ENCODE data around the gene RARS1. TPM values are rescaled to one million over a fixed set of nuclear protein-coding genes. Genes with fewer than 3 reads are reported as not detected.

RARS1 gene
- polyA plus RNA-seq, 5 donors: 64.8 to 90.8 (median 73.5) TPM

GRCh38 chr5:168552146-168552545, 65.9 kb downstream of the RARS1 start:
- no peak for DNase-seq

DNA sequence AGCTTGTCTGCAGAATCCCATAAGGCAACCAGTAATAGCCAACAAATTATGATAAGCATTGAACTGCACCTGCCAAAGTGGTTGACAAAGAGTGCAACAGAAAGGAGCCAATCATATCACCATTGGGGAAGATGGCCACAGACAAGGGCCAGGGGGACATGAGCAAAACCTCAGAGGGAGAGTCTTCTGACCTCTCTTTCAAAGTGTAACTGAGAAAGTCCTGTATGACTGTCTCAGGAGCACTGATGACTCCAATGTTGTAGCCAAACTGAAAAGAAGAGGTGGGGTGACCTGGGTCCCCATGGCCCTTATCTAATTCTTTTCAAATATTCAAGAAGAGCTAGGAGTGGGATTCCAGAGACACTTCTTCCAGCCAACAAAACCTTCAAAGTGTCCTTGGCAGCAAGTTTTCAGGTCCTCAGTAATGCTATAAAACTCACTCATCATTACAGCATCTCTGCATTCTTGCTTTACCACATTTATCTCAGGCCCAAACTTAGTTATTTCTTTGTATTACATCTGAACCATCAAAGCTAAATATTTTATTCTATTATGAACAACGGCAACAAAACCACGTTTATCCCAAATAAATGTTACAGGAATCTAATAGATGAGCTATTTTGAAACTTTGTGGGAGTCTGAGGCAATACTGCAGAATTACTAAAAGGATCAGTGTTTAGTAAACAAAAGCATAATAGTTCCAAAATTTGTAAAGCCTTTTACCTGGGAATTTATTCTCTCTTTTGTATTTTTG, 67.3 kb downstream of the RARS1 start:
- no peak for DNase-seq

- DNase-seq: no peak
Observed at GRCh38 chr5:168557389-168557788, 71.1 kb downstream of the RARS1 start.

- DNase-seq: no peak
Observed at GRCh38 chr5:168562279-168562678, 76.0 kb downstream of the RARS1 start.

DNA sequence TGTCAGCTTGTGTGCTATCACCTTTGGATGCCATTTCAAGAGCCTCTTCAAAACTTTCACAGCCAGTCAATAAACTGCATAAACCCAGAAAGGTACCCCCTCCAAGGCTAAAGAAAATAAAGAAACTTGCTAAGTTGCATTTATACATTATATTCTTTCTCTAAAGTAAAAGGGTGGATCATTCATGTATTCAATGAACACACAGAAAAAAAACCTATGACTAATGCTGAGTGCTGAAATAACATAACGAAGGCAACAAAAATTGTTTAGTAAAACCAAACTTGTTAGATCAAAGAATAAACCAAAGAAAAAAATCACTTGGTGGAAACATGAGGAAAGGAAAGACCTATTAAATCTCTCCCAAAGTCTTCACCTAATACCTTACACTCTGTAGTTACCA, 77.7 kb downstream of the RARS1 start:
- DNase-seq: no peak

DNA sequence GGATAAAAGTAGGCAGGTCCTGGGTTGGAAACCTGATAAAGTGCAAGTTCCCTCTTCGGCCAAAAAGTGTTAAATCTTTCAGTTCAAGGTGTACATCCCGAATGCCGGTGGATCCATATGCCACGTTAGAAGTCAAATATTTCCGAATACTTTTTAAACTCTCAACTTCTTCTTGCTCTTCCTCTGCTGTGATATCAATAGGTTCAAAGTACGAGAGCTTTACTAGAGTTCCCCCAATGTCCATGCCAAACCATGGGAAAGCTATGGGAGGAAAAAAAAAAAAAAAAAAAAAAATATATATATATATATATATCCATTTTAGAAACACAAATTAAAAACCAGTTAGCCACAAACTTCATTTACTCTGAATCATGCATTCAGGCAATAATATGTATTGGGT, 82.5 kb downstream of the RARS1 start:
- DNase-seq: no peak

Other genes with a start within 250 kb of the RARS1 start
- 100 to 1,000 TPM in 1 of 5 donors, 10 to 100 TPM in 4; 59.1 to 113 (median 88.5) TPM for gene WWC1, start 194.8 kb upstream of the RARS1 start, polyA plus RNA-seq (ENCODE audit: insufficient read depth in 1 of 5, insufficient read length in 5 of 5, low replicate concordance in 1 of 5)
- gene FBLL1, start 42.8 kb downstream of the RARS1 start, polyA plus RNA-seq (ENCODE audit: insufficient read depth in 1 of 5, insufficient read length in 5 of 5, low replicate concordance in 1 of 5): under 1 TPM; 0.29 to 0.60 (median 0.55) TPM
- 10 to 100 TPM; 31.9 to 59.1 (median 50.6) TPM for gene PANK3, start 92.9 kb downstream of the RARS1 start, polyA plus RNA-seq (ENCODE audit: insufficient read depth in 1 of 5, insufficient read length in 5 of 5, low replicate concordance in 1 of 5)

Data from right lung (tissue), 5 donors.